NCI-H1436 (cell line): ENCODE results near the gene DPYD.

Experiments used
- DNase-seq: peaks from one replicate; lab custom pipeline; 2025; lab: John Stamatoyannopoulos, UW

DPYD gene

GRCh38 chr1:97143236-97143882 is 777.5 kb downstream of the DPYD start:
- no peak for DNase-seq

GRCh38 chr1:97140611-97141010 is 780.2 kb downstream of the DPYD start:
- DNase-seq = no peak

GRCh38 chr1:97139512-97139911 is 781.3 kb downstream of the DPYD start:
- no peak for DNase-seq

- no peak for DNase-seq
Measured at GRCh38 chr1:97138515-97139032, 782.3 kb downstream of the DPYD start.

- peak; percentile 52 for DNase-seq
Measured at GRCh38 chr1:97137862-97138514, 782.8 kb downstream of the DPYD start.

GRCh38 chr1:97136996-97137395 is 783.8 kb downstream of the DPYD start:
- no peak for DNase-seq

GRCh38 chr1:97135972-97136371 is 784.9 kb downstream of the DPYD start:
- no peak for DNase-seq

- no peak for DNase-seq
Measured at GRCh38 chr1:97128426-97128825, 792.4 kb downstream of the DPYD start.

GRCh38 chr1:97123717-97124431 is 797.0 kb downstream of the DPYD start:
- no peak for DNase-seq

GRCh38 chr1:97120806-97121205 is 800.0 kb downstream of the DPYD start:
- no peak for DNase-seq

GRCh38 chr1:97119260-97120158 is 801.3 kb downstream of the DPYD start:
- DNase-seq = no peak

GRCh38 chr1:97114842-97115241 is 806.0 kb downstream of the DPYD start:
- DNase-seq = no peak

- DNase-seq = no peak
Measured at GRCh38 chr1:97112442-97112841, 808.4 kb downstream of the DPYD start.

- DNase-seq = no peak
Measured at GRCh38 chr1:97108179-97108578, 812.7 kb downstream of the DPYD start.

GRCh38 chr1:97105531-97105930 is 815.3 kb downstream of the DPYD start:
- DNase-seq = no peak

GRCh38 chr1:97101509-97101908 is 819.3 kb downstream of the DPYD start:
- no peak for DNase-seq

- no peak for DNase-seq
Measured at GRCh38 chr1:97097404-97097925, 823.4 kb downstream of the DPYD start.

GRCh38 chr1:97095764-97096163 is 825.1 kb downstream of the DPYD start:
- no peak for DNase-seq

GRCh38 chr1:97094247-97094972 is 826.4 kb downstream of the DPYD start:
- no peak for DNase-seq

GRCh38 chr1:97093741-97094140 is 827.1 kb downstream of the DPYD start:
- no peak for DNase-seq

GRCh38 chr1:97092824-97093223 is 828.0 kb downstream of the DPYD start:
- no peak for DNase-seq
